22Rv1 (cell line): ENCODE measurements around the gene BLID.

Experiments
- CTCF ChIP-seq: fragments of 450-650 bp; IDR thresholded peaks from 2 replicates; pipeline ENCODE4 v1.5.1; 2017; ENCODE audit warnings: mild to moderate bottlenecking
- ZFX ChIP-seq: fragments of 450-650 bp; IDR thresholded peaks from 2 replicates; pipeline ENCODE4 v1.6.1; 2017; ENCODE audit warnings: antibody characterized with exemption, borderline replicate concordance

- TF ChIP-seq CTCF: no peak
- no peak for TF ChIP-seq ZFX
These were observed 1.0 kb downstream of the BLID start for GRCh38 chr11:122114976-122115375.
